ENCODE measurements around the gene NPAS3. TPM values are rescaled to one million over a fixed set of nuclear protein-coding genes. Genes with fewer than 3 reads are reported as not detected.

Gene NPAS3
- total RNA-seq, 1 experiment from 2014 or later = not detected

DNA sequence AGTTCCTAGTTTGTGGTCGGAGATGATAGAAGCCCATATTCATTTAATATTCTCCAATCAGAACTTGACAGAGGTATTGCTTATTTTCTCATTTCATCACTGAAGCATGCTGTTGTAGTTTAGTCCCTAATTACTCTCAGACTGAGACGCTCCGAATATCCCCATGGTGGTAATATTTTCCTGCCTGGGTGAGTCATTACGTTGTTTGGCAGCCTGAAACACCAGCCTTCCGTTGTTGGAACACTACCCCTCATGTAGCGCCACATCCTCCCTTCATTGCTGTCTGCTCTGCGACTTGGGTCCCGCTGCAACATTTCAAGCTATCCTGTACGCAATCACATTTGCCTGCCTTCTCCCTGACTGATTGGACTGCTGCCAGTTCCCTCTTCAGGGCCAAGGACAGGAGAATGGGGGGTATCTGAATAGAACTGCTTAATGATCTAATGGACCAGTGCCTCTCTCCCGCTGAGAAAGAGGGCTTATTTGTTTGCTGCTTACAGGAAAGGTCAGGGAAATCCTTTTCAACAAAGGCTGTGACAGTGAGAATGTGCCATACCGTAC is 369.1 kb downstream of the NPAS3 start:
- H3K27ac ChIP-seq (ENCODE audit: low read depth, low read length) = no peak overlapping the region
- ChIA-PET POLR2A (no interaction called here), CTCF (no interaction called here), RAD21 (ENCODE audit: low non-redundant PET in 1 of 2, low total read pairs in 2 of 2, uncharacterized antibody in 2 of 2, unreplicated experiment in 2 of 2) (no interaction called here)
- H3K9me2 ChIP-seq (ENCODE audit: insufficient read depth) = no peaks in the 10 kb centered on the region
- no peak overlapping the region for H3K4me3 ChIP-seq (replicated peaks in 1 of 2; ENCODE audit: low read depth in 1 of 2, low read length in 2 of 2)
- TF ChIP-seq POLR2A (IDR thresholded peaks at IDR 0.05; ENCODE audit: borderline replicate concordance, extremely low read depth, insufficient read depth, insufficient read length) (no peak), JUND (IDR thresholded peaks at IDR 0.05) (no peak), YY1 (IDR thresholded peaks at IDR 0.05; ENCODE audit: extremely low read depth, insufficient replicate concordance, low read depth, low read length) (no peak), SIN3A (IDR thresholded peaks at IDR 0.05; ENCODE audit: low read depth) (no peak), SRF (IDR thresholded peaks at IDR 0.05; ENCODE audit: low read depth) (no peak), EZH2 (IDR thresholded peaks at IDR 0.05) (no peak)
- TF ChIP-seq, protein P1, sequence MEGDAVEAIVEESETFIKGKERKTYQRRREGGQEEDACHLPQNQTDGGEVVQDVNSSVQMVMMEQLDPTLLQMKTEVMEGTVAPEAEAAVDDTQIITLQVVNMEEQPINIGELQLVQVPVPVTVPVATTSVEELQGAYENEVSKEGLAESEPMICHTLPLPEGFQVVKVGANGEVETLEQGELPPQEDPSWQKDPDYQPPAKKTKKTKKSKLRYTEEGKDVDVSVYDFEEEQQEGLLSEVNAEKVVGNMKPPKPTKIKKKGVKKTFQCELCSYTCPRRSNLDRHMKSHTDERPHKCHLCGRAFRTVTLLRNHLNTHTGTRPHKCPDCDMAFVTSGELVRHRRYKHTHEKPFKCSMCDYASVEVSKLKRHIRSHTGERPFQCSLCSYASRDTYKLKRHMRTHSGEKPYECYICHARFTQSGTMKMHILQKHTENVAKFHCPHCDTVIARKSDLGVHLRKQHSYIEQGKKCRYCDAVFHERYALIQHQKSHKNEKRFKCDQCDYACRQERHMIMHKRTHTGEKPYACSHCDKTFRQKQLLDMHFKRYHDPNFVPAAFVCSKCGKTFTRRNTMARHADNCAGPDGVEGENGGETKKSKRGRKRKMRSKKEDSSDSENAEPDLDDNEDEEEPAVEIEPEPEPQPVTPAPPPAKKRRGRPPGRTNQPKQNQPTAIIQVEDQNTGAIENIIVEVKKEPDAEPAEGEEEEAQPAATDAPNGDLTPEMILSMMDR (IDR thresholded peaks at IDR 0.05 in 2 of 3, conservative IDR thresholded peaks at IDR 0.05 in 1 of 3; ENCODE audit: borderline replicate concordance in 1 of 3, insufficient read depth in 1 of 3, low read depth in 2 of 3, low read length in 2 of 3) = no peak
- TF ChIP-seq, protein P2, sequence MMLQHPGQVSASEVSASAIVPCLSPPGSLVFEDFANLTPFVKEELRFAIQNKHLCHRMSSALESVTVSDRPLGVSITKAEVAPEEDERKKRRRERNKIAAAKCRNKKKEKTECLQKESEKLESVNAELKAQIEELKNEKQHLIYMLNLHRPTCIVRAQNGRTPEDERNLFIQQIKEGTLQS (IDR thresholded peaks at IDR 0.05) = no peak
- H3K36me3 ChIP-seq (ENCODE audit: control insufficient read depth in 1 of 2, insufficient read depth in 2 of 2, low read length in 2 of 2) = no peaks in the 10 kb centered on the region
- no peak overlapping the region for H2AFZ ChIP-seq (ENCODE audit: low read depth, low read length, poor library complexity, severe bottlenecking)
- intact Hi-C loops (cut with micrococcal nuclease) = no loop called here
- no peak overlapping the region for H3K4me2 ChIP-seq (ENCODE audit: low read length)
- no peaks in the 10 kb centered on the region for H4K20me1 ChIP-seq (ENCODE audit: insufficient read depth)
- H3K9ac ChIP-seq (ENCODE audit: low read length) = no peak overlapping the region
- DNase-seq (ENCODE audit: low read depth, low spot score) (no peak), ATAC-seq (no peak)
- H3K4me1 ChIP-seq (ENCODE audit: control insufficient read depth in 1 of 2, insufficient read depth in 2 of 2, low read length in 2 of 2) = no peaks in the 10 kb centered on the region
- no peaks in the 10 kb centered on the region for H3K27me3 ChIP-seq (ENCODE audit: insufficient read depth, low read length)
- H3K9me3 ChIP-seq (ENCODE audit: control insufficient read depth in 1 of 2, insufficient read depth in 1 of 2, low read depth in 1 of 2, low read length in 2 of 2) = no peaks in the 10 kb centered on the region
- no TSS peak for BruUV-seq (replicated peaks)
- H3K79me2 ChIP-seq (ENCODE audit: insufficient read depth, low read length) = no peaks in the 10 kb centered on the region

- no peak for DNase-seq (ENCODE audit: low read depth, low spot score)
- BruUV-seq (replicated peaks) = no TSS peak
- Histone ChIP-seq H3K79me2 (ENCODE audit: insufficient read depth, low read length) (no peaks in the 10 kb centered on the region), H3K9ac (ENCODE audit: low read length) (no peak overlapping the region), H3K4me2 (ENCODE audit: low read length) (no peak overlapping the region), H3K27ac (ENCODE audit: low read depth, low read length) (no peak overlapping the region), H3K9me3 (ENCODE audit: control insufficient read depth in 1 of 2, insufficient read depth in 1 of 2, low read depth in 1 of 2, low read length in 2 of 2) (no peaks in the 10 kb centered on the region), H3K36me3 (ENCODE audit: control insufficient read depth in 1 of 2, insufficient read depth in 2 of 2, low read length in 2 of 2) (no peaks in the 10 kb centered on the region), H4K20me1 (ENCODE audit: insufficient read depth) (no peaks in the 10 kb centered on the region), H3K9me2 (ENCODE audit: insufficient read depth) (no peaks in the 10 kb centered on the region), H3K4me3 (replicated peaks in 1 of 2; ENCODE audit: low read depth in 1 of 2, low read length in 2 of 2) (no peak overlapping the region), H3K4me1 (ENCODE audit: control insufficient read depth in 1 of 2, insufficient read depth in 2 of 2, low read length in 2 of 2) (no peaks in the 10 kb centered on the region), H3K27me3 (ENCODE audit: insufficient read depth, low read length) (no peaks in the 10 kb centered on the region), H2AFZ (ENCODE audit: low read depth, low read length, poor library complexity, severe bottlenecking) (no peak overlapping the region)
- ATAC-seq = no peak
- intact Hi-C loops (cut with micrococcal nuclease) = no loop called here
- CTCF ChIA-PET = no interaction called here
- POLR2A ChIA-PET = no interaction called here
- RAD21 ChIA-PET (ENCODE audit: low non-redundant PET in 1 of 2, low total read pairs in 2 of 2, uncharacterized antibody in 2 of 2, unreplicated experiment in 2 of 2) = no interaction called here
- TF ChIP-seq FOSL1 (IDR thresholded peaks at IDR 0.05; ENCODE audit: low read depth) = no peak
- no peak for TF ChIP-seq SP1 (IDR thresholded peaks at IDR 0.05; ENCODE audit: low read depth)
- TF ChIP-seq TCF7L2 (IDR thresholded peaks at IDR 0.05; ENCODE audit: borderline replicate concordance, extremely low read depth, insufficient read depth, insufficient read length) = no peak
- no peak for TF ChIP-seq ZFX (IDR thresholded peaks at IDR 0.05)
- no peak for TF ChIP-seq EZH2 (IDR thresholded peaks at IDR 0.05)
- TF ChIP-seq MAX (IDR thresholded peaks at IDR 0.05) = no peak
- no peak for TF ChIP-seq POLR2AphosphoS5 (IDR thresholded peaks at IDR 0.05; ENCODE audit: low read depth, low read length)
- no peak for TF ChIP-seq ZNF274 (IDR thresholded peaks at IDR 0.05; ENCODE audit: low read depth, low read length)
- TF ChIP-seq, protein P1 (IDR thresholded peaks at IDR 0.05 in 2 of 3, conservative IDR thresholded peaks at IDR 0.05 in 1 of 3; ENCODE audit: borderline replicate concordance in 1 of 3, insufficient read depth in 1 of 3, low read depth in 2 of 3, low read length in 2 of 3) = no peak
- TF ChIP-seq SRF (IDR thresholded peaks at IDR 0.05; ENCODE audit: low read depth) = no peak
- TF ChIP-seq YY1 (IDR thresholded peaks at IDR 0.05; ENCODE audit: extremely low read depth, insufficient replicate concordance, low read depth, low read length) = no peak
These were observed 370.4 kb downstream of the NPAS3 start for GRCh38 chr14:33309106-33309505.
